NCI-H187 (cell line): Measurements from ENCODE around the gene TRAPPC1.

ENCODE experiments used
- DNase-seq, 2 experiments: peaks; one replicate each; lab custom pipeline; 2025; lab: John Stamatoyannopoulos, UW

The TRAPPC1 gene

GRCh38 chr17:7897773-7898172 is 34.0 kb downstream of the TRAPPC1 start:
- DNase-seq, result no peak

- no peak for DNase-seq
These were observed 34.7 kb downstream of the TRAPPC1 start for GRCh38 chr17:7897090-7897489.

- no peak for DNase-seq
These were observed 36.9 kb downstream of the TRAPPC1 start for GRCh38 chr17:7894866-7895265.

DNA sequence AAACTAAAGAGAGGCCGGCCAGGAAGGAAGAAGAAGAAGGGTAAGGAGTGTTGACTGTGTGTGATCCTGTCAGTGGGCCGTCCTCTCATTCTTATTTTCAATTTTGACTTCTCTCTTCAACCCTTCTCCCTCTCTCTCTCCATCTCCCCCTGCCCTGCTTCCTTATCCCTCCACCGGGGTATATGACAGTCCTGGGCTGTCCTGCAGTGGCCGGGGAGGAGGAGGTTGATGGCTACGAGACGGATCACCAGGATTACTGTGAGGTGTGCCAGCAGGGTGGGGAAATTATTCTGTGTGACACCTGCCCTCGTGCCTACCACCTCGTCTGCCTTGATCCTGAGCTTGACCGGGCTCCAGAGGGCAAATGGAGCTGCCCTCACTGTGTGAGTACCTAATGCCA is 37.5 kb downstream of the TRAPPC1 start:
- no peak for DNase-seq

- no peak for DNase-seq
These were observed 38.4 kb downstream of the TRAPPC1 start for GRCh38 chr17:7893187-7893880.

DNA sequence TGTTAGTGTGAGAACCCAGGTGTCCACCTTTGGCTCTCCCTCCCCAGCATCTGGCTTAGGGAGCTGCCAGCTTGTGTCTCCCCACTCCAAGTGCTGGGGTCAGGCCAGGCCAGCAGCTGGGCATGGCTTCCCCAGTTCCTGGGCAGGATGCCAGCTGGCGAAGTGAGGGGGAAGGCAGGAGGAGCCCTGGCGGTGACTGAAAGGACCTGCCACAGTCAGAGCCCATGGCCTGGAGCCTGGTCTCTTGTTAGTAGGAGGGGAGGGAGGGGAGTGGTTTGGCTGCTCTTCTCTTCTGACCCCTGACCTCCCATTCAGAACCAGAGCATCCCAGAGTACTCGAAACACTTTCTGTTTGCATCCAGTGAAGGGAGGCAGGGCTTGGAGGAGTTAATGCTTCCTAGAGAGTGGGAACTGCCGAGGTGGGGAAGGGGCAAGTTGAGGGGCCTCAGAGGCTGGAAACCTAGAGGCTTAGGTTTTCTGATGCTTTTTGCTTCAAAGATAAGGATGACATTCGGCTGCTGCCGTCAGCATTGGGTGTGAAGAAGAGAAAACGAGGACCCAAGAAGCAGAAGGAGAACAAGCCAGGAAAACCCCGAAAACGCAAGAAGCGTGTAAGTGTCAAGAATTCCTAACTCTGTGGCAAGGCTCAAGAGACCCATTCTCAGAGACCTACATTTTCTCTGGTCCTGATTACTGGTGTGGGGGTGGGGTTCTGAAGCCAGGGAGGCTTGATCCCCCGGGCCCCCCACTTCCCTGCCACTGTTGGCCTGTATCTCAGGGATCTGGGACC is 42.4 kb downstream of the TRAPPC1 start:
- peak; percentile 25 to 68 for DNase-seq

DNA sequence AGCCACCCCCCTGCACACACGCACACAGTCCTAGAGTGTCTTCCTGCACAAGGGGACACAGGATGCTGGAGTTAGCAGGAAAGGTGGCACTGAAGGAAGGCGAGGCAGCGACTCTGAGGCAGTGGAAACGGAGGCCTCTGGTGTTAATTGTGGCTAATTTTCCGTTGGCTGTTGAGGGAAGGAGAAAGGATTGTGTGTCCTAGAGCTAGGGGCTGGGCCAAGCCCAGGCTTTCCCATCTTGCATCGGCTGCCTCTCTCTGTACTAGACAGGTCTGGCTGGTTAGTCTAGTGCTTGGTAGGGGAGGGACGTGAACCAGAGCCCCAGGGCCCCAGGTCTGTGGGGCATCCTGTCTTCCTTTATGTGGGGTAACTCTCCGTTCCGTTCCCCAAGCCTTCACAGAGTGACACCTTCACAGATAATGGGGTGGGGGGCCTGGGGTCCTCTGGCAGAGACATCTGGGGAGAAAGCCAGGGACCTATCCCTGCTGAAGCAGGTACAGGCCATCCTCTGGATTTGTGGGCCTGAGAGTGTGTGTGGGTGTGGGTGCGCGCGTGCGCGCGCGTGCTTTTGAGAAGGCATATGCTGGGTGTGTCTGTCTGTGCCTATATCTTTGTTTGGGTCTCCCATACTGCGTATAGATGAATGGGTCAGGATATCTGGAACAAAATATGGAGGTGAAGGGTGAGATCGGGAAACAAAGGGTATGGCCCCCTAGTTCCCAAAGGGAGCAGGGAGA is 43.4 kb downstream of the TRAPPC1 start, which contains the start of gene CHD3:
Gene CHD3, plus strand, starts transcription at position 606 of the 737 bp plus-strand sequence. CDS start 212 bp downstream, outside the sequence.
- DNase-seq, result peak in 1 of 2 experiments; percentile 36

GRCh38 chr17:7887482-7888183 is 44.1 kb downstream of the TRAPPC1 start:
- peak; percentile 73 to 84 for DNase-seq

GRCh38 chr17:7887038-7887481 is 44.7 kb downstream of the TRAPPC1 start:
- no peak for DNase-seq

GRCh38 chr17:7886227-7887037 is 45.3 kb downstream of the TRAPPC1 start:
- DNase-seq, result peak in 1 of 2 experiments; percentile 6

- peak; percentile 2 to 15 for DNase-seq
These were observed 46.1 kb downstream of the TRAPPC1 start for GRCh38 chr17:7885367-7886226.

- no peak for DNase-seq
These were observed 47.0 kb downstream of the TRAPPC1 start for GRCh38 chr17:7884581-7885366.

GRCh38 chr17:7883781-7884386 is 47.9 kb downstream of the TRAPPC1 start:
- DNase-seq, result no peak

GRCh38 chr17:7882629-7883028 is 49.1 kb downstream of the TRAPPC1 start:
- no peak for DNase-seq

GRCh38 chr17:7882068-7882467 is 49.7 kb downstream of the TRAPPC1 start:
- no peak for DNase-seq

GRCh38 chr17:7881276-7882054 is 50.3 kb downstream of the TRAPPC1 start:
- DNase-seq, result no peak
